GM19099 (cell line): ENCODE results near the gene RASGRP1.

ENCODE experiments used
- POLR2A ChIP-seq: IDR thresholded peaks from 3 replicates; pipeline ENCODE4 v1.6.1; 2011; ENCODE audit warnings: low read depth; ENCODE audit not compliant: insufficient read length; ENCODE audit errors: extremely low read depth

RASGRP1 gene

GRCh38 chr15:38588672-38589071, 24.1 kb upstream of the RASGRP1 start:
- TF ChIP-seq POLR2A, result no peak

- TF ChIP-seq POLR2A, result no peak
Measured at GRCh38 chr15:38587214-38587613, 22.6 kb upstream of the RASGRP1 start.

GRCh38 chr15:38578626-38579025, 14.0 kb upstream of the RASGRP1 start:
- TF ChIP-seq POLR2A, result no peak

GRCh38 chr15:38577424-38577987, 12.9 kb upstream of the RASGRP1 start:
- no peak for TF ChIP-seq POLR2A

DNA sequence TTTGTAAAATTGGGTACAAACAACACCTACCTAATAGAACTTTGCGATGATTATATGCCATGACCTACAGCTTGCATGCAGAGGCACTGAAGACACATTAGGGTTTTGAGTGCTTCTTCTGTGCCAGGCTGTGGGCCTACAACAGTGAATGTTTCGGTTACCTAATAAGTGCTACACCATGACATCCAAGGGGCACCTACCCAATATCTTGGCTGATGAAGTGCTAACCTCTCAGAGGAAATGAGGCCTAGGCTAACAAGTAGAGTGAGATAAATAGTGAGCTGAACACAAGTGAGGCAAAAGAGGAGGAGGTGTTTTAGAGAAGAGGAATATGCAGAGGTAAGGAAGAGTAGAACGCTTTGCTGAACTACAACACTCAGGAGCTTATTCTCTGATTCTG, 12.2 kb upstream of the RASGRP1 start:
- TF ChIP-seq POLR2A, result no peak

DNA sequence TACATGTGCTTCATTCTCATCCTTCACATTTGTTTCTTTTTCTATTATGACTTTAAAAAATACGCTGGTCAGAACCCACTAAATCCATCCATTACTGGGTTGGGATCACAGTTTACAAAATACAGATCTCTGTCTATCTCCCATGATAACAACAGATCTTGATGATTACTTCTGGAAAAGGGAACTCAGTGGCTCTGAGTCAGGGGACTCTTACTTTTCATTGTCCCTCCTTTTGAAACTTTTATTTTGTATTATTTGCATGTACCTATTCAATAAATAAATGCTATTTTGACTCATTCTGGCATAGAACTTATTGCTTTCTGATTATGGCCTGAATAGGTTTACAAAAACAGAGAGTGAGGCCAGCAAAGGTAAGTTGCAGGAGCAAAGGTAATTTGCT, 11.6 kb upstream of the RASGRP1 start:
- TF ChIP-seq POLR2A, result no peak

GRCh38 chr15:38565287-38565670, 665 bp upstream of the RASGRP1 start:
- no peak for TF ChIP-seq POLR2A

GRCh38 chr15:38563723-38564519, 693 bp downstream of the RASGRP1 start:
- TF ChIP-seq POLR2A, result peak; percentile 27

GRCh38 chr15:38562278-38562677, 2.3 kb downstream of the RASGRP1 start:
- TF ChIP-seq POLR2A, result peak; percentile 29

DNA sequence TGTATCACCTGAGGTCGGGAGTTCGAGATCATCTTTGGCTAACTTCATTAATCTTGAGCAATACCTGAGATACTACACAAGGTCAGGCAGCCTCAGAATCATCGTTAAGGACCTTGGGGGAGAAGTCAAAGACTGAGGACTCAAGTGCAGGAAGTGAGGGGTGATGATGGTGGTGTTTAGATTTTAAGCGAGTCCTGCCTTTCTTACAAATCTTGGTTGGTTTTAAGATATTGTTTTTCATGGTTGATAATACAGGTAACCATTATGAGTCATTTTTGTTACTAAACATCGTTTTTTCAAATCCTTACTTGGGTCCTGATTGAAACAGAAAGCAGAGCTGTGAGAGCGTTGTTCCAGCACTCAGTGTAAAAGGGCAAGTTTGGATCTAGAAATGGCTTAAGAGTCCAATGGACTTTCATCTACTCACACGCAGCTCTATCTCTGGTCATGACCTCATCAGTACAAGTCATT, 4.1 kb downstream of the RASGRP1 start:
- peak; percentile 26 for TF ChIP-seq POLR2A

- no peak for TF ChIP-seq POLR2A
Measured at GRCh38 chr15:38559636-38560307, 4.8 kb downstream of the RASGRP1 start.

GRCh38 chr15:38559131-38559530, 5.5 kb downstream of the RASGRP1 start:
- TF ChIP-seq POLR2A, result no peak

DNA sequence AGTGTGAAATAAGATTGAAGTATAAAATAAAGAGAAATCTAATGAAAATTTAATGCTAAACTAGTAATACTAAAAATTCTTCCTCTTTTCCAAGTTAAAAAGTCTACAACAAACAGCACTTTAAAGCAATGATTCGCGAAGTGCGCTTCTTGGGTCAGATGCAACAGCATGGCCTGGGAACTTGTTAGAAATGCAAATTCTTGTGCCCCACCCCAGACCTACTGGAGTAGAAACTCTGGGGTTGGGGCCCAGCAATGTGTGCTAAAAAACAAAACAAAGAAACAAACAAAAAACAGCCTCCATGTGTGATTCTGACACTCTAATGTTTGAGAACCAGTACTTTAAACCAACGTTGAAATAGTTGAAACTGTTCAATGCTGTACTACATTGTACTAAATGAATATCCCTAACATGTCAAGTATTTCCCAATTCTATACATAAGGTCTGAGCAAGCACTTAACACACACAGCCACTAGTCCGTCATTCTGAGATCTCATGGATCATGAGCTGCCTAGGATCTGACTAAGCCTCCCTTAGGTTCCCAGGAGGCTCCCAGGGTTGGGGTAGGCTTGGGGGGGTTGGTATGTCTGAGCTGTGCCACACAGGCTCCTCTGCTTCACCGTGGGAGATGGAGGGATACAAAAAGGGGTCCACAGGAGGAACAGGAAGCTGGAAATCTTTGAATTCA, 6.1 kb downstream of the RASGRP1 start:
- TF ChIP-seq POLR2A, result no peak

GRCh38 chr15:38557921-38558320, 6.7 kb downstream of the RASGRP1 start:
- peak; percentile 11 for TF ChIP-seq POLR2A

DNA sequence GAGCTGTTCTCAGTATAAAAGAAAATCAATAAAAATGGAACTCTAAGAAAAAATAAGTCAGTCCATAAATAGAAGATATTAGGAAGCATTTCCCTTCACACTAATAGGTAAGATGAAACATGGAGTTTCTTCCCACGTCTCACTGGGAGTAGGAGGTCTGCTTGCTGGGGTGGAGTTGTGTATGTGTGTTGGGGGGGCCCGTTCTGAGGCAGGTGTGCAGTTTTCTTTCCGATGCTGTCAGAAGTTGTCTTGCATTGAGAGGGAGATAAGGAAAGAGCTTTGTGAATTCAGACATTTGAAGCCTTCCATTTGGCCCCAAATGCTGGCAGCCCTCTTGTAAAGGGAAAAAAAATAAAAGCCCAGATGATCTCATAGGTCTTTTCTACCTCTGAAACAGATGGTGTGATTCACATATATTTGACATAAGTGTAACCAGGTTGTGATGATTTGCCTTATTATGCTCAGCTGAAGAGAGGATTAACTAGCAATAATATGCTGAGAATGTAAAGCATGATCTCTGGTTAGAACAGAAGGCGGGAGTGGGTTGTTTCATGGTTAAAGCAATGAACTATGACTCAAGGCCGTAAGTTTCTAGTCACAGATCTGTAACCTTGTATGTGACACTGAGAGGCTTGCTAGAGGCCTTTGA, 8.8 kb downstream of the RASGRP1 start:
- TF ChIP-seq POLR2A, result no peak

DNA sequence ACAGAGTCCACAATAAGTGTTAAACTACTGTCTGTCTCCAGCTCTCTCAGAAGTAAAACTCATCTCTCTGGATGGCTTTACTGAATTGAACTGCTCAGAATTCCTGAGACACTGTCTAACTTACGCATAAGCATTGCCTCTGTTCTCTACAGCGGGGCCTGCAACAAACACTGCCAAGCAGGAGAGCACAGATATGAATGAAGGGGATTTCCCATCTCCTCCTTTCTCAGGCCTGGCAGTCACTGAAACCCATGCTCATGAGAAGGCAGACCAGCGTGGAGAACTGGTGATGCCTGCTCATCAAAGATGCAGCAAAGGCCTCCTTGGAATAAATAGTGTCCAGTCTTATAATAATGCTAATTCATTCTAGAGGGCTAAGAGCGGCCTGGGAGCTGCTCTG, 10.3 kb downstream of the RASGRP1 start:
- TF ChIP-seq POLR2A, result no peak

- no peak for TF ChIP-seq POLR2A
Measured at GRCh38 chr15:38553071-38553470, 11.5 kb downstream of the RASGRP1 start.
